ENCODE measurements around the gene GANC.

- TF ChIP-seq CTCF (IDR thresholded peaks at IDR 0.05; ENCODE audit: borderline replicate concordance, extremely low read depth, low read length, poor library complexity, severe bottlenecking) = no peak
- TF ChIP-seq EZH2 (IDR thresholded peaks at IDR 0.05; ENCODE audit: borderline replicate concordance, low read depth, low read length, severe bottlenecking) = no peak
Measured at GRCh38 chr15:42374810-42375209, 101.8 kb downstream of the GANC start.

All from DND-41 (cell line).